NCI-H1694 treated with DMSO at 0.1 percent for 48 hours (cell line): ENCODE data around the gene UROD.

Experiments
- DNase-seq: peaks from one replicate; lab custom pipeline; 2025; lab: John Stamatoyannopoulos, UW

Gene UROD

GRCh38 chr1:45008516-45008915, 3.5 kb upstream of the UROD start:
- no peak for DNase-seq

DNA sequence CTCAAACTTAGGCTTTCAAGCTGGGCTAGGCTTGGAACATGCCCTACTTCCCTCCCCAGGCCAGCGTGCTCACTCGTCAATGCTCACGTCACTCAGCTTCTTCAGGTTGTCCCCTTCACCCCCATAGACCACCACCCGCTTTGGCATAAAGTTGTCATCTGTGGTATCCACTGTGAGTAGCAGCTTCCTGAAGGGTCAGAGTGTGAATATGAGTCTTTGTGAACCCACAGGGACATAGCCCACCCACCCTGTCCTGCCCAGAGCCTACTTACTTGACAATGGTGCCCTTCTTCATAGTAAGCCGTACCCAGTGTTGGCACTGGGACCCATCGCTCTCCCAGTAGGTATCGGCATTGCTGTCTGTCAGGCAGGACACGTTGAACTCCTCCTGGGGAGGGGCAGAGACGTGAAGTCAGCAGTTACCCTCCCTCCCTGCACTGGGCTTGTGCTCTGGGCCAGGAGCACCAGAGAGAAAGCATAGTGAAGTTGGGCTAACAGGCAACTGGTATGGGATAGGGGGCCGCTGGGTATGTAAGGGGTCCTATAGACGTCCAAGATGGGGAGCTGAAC, 2.7 kb upstream of the UROD start:
- DNase-seq = no peak

DNA sequence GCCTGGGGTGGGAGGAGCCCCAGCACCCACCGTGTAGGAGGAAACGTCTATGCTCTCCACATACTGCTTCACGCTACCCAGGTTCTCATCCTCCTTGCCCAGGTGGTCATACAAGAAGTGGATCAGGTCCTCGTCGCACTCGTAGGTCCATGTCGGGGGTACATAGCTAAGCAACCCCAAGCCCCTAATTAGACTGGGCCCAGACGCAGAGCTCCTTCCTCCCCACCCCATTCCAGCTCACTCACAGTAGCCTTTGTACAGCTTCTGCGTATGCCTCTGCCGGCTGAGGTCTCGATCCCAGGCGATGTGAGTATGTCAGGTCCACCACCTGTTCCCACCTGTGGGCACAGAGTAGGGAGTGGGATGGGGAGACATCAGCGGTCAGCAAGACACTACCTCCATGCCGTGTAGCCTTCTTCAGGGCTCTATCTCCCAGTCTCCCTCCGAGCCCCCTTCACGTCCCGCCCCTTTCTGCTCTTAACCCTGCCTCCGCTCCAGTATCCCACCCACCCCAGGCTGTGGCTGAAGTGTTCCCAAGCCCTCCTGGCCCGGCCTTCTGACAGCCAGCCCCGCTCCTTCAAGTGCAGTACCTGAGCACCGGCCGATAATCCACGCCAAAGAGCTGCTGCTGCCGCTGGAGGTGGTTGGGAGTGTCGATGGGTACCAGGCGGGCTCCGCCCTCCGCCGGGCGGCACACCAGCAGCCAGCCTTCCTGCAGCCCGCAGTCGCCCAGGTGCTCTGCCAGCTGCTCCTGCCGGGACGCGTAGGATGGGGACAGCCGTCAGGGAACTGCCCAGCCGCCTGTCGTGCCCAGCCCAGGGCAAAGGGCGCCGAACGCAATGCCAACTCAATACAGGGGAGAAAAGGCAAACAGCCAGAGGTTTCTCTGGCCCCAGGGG, 1.8 kb upstream of the UROD start:
- DNase-seq = peak; percentile 7

GRCh38 chr1:45010855-45011811, 921 bp upstream of the UROD start, which contains the start of gene HECTD3:
HECTD3 (minus strand) TSS chr1:45011324; CDS start chr1:45011257, 67 bp downstream.
- DNase-seq = peak; percentile 62

DNA sequence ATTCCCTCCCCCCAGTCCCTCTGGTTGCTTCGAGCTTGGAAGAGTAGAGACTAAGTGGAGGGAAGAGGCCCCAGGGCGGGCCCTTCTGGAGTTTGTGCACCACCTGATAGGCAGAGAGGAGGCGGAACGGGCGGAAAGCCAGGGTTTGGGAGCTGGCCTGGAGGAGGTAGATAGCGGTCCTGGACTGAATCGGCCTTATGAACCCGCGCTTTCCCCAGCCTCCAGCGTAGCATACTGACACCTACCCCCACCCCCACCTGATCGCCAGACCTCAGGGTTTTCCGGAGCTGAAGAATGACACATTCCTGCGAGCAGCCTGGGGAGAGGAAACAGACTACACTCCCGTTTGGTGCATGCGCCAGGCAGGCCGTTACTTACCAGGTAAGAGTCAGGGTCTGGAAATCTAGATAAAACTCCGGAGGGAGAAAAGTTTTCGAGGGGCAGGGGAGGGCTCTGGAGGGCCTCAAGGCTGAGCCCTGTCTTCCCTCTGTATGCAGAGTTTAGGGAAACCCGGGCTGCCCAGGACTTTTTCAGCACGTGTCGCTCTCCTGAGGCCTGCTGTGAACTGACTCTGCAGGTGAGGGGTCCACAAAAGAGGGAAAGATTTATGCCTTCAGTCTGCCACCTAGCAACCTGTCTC, 705 bp downstream of the UROD start:
- DNase-seq = no peak

GRCh38 chr1:45013551-45014209, 1.6 kb downstream of the UROD start:
- no peak for DNase-seq

DNA sequence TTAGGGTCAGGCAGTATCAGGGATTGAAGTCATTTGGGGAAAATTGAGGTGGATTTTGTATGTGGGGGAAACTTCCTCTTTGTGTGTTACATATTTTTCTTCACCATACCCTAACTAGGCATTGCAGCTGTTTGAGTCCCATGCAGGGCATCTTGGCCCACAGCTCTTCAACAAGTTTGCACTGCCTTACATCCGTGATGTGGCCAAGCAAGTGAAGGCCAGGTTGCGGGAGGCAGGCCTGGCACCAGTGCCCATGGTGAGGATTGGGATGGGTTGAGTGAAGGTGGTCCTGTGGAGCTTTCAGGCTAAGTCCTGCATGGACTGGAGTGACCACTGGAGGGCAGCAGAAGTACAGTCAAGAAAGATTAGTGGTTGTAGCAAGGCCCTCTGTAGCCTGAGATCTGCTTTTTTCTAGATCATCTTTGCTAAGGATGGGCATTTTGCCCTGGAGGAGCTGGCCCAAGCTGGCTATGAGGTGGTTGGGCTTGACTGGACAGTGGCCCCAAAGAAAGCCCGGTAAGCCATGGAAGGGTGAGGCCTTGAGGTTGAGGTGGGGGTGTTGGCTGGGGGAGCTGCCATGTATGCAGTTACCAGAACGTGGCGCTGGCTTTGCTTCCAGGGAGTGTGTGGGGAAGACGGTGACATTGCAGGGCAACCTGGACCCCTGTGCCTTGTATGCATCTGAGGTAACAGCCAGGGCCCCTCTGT, 2.4 kb downstream of the UROD start:
- peak; percentile 76 for DNase-seq

GRCh38 chr1:45015683-45016082, 3.6 kb downstream of the UROD start:
- DNase-seq = no peak

GRCh38 chr1:45016090-45016697, 4.1 kb downstream of the UROD start:
- DNase-seq = no peak

- no peak for DNase-seq
Measured at GRCh38 chr1:45016767-45017166, 4.7 kb downstream of the UROD start.

GRCh38 chr1:45018599-45019230, 6.7 kb downstream of the UROD start:
- DNase-seq = peak; percentile 92

- DNase-seq = no peak
Measured at GRCh38 chr1:45023663-45024062, 11.6 kb downstream of the UROD start.

DNA sequence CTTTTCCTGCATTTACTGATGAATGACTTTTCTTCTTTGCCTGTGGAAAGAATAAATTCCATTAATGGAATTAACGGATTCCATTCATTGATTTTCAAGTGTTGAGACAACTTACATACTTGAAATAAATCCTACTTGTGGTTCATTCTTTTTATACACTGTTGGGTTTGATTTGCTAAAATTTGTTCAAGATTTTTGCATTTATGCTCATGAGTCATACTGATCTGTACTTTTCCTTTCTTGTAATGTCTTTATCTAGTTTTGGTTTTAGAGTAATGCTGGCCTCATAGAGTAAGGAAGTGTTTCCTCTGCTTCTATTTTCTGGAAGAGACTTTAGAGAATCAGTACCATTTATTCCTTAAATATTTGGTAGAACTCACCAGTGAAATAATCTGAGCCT, 14.4 kb downstream of the UROD start:
- no peak for DNase-seq

GRCh38 chr1:45032837-45033236, 20.8 kb downstream of the UROD start:
- DNase-seq = no peak

- no peak for DNase-seq
Measured at GRCh38 chr1:45033356-45033755, 21.3 kb downstream of the UROD start.

DNA sequence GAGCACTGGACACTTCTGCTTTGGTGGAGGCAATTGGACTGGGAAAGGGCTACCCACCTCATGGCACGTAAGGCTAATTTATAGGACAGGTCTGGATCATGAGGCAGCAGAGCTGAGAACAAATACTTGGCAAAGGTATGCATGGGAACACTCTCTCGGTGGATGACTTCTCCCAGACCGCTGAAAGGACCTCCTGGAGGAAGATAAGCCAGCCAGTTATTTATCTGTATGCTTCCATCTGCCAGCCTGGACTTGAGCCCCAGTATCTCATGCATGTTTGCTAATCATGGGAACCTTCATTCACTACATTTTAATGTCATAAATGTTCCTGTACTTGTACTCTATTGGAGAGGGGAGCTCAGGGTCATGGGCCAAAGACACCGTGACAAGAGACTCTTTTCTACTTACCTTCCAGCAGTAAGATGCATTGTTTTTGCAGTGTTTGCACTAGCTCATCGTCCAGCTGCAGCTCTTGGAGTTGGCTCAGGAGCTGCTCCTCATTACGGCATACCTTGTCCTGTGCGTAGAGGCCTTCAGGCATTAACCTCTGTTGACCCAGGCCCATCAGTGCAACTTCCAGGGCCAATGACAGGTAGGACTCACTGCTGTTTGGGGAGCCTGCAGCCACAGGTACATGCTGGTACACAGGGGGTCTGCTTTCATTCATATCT, 23.7 kb downstream of the UROD start:
- no peak for DNase-seq

GRCh38 chr1:45037456-45037855, 25.4 kb downstream of the UROD start:
- no peak for DNase-seq

DNA sequence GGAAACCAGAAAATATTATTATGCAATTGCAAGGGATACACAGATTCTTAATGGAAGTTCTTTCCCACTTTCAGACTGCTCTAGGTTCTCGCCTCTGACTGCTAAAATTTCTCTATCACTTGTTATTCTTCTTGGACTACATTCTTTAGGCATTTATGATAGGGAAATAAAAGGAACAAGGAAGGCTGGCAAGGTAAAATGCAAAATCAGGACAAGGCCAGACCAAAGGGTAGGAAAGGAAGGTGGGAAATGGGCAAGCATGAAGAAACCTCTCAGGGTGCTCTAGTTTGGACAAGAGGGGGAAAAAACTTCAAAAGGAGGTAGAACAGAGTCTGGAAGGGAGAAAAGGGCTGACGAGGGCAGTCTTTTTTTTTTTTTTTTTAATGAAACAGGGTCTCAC, 26.2 kb downstream of the UROD start:
- DNase-seq = no peak

- DNase-seq = no peak
Measured at GRCh38 chr1:45038661-45039364, 26.8 kb downstream of the UROD start.
